Naive B cell (primary cell): Measurements from ENCODE around the gene PXK. TPM values are rescaled to one million over a fixed set of nuclear protein-coding genes. Genes with fewer than 3 reads are reported as not detected.
A peak's percentile ranks its signal among the peaks of the same experiment; 100 is the strongest.
"Not testable (repeated sequence)": the region's sequence is repeated elsewhere in the genome, so short reads cannot be mapped to it uniquely, and the experiment has no call there.

ENCODE experiments used
- ATAC-seq, 2 donors: fragments of 150-1000 bp; cut with Tn5 transposase; 2 replicates each; pipeline ENCODE4 v1.10.0; 2021; ENCODE audit warnings: low read depth in 2 of 2, mild to moderate bottlenecking in 2 of 2, moderate library complexity in 2 of 2
- DNase-seq: peaks from one replicate; pipeline ENCODE4 v3.0.0; 2022
- H3K27ac Mint-ChIP-seq, 6 donors: one replicate each; pipeline ENCODE4 v1.8.0; 2020 to 2022; ENCODE audit warnings: mild to moderate bottlenecking in 6 of 6, mixed read lengths in 6 of 6, moderate library complexity in 5 of 6, inconsistent platforms in 2 of 6
- H3K27me3 Mint-ChIP-seq, 3 donors: one replicate each; pipeline ENCODE4 v1.8.0; 2021 to 2022; ENCODE audit warnings: mixed read lengths in 3 of 3, mild to moderate bottlenecking in 1 of 3
- H3K36me3 Mint-ChIP-seq, 2 donors: one replicate each; pipeline ENCODE4 v1.8.0; 2020 to 2022; ENCODE audit warnings: mixed read lengths in 2 of 2, inconsistent platforms in 1 of 2, mild to moderate bottlenecking in 1 of 2
- H3K4me1 Mint-ChIP-seq, 3 donors: one replicate each; pipeline ENCODE4 v1.8.0; 2020 to 2022; ENCODE audit warnings: mixed read lengths in 3 of 3, inconsistent platforms in 1 of 3, mild to moderate bottlenecking in 1 of 3, moderate library complexity in 1 of 3
- H3K4me3 Mint-ChIP-seq, 8 donors: one replicate each; pipeline ENCODE4 v1.8.0; 2020 to 2022; ENCODE audit warnings: mild to moderate bottlenecking in 8 of 8, mixed read lengths in 8 of 8, moderate library complexity in 8 of 8, inconsistent platforms in 2 of 8
- H3K9me3 Mint-ChIP-seq, 7 donors: one replicate each; pipeline ENCODE4 v1.8.0; 2020 to 2022; ENCODE audit warnings: mixed read lengths in 7 of 7, mild to moderate bottlenecking in 5 of 7, inconsistent platforms in 2 of 7, moderate library complexity in 1 of 7
- polyA plus RNA-seq, 6 donors: library from polyadenylated mRNA; unstranded; fragments of 300-500 nt; fragmentation: Illumina TruSeq; gene quantifications; one replicate each; pipeline ENCODE4 v1.2.3, GENCODE V29; 2021; ENCODE audit warnings: low read depth in 6 of 6

The PXK gene
- polyA plus RNA-seq, 6 donors from 2014 or later = 88.9 to 156 (median 126) TPM

- H3K27ac Mint-ChIP-seq = peak overlapping the region in 3 of 6 donors; percentile 2 to 73 (median 13)
- DNase-seq (no peak), ATAC-seq (no peak)
- H3K4me3 Mint-ChIP-seq = no peak overlapping the region
- peaks cover 8 to 12% (median 10%) of the 10 kb centered on the region in 3 donors for H3K4me1 Mint-ChIP-seq
- peaks cover 6 to 7% of the 10 kb centered on the region in 2 donors for H3K36me3 Mint-ChIP-seq
- no peaks in the 10 kb centered on the region for H3K9me3 Mint-ChIP-seq
- H3K27me3 Mint-ChIP-seq = no peaks in the 10 kb centered on the region
Measured at GRCh38 chr3:58427661-58428361, 95.1 kb downstream of the PXK start.

DNA sequence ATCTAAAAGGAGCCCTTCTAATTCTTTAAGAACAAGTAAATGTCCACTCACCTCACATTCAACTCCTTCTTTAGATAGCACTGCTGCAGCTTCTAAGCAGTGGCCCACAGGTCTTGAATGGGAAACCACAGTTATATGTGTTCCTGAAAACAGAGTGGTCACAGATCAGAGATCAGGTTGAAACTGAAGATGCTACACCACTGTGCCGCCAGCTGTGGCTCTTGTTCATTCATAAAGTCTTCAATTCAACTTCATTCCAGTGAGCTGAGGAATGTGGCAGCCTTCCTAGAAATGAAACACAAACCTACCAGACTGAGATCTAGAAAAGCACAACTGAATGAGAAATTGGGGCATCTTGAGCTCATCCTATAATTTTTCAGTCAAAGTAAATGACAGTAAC, 97.0 kb downstream of the PXK start:
- peak overlapping the region in 1 of 6 donors; percentile 30 for H3K27ac Mint-ChIP-seq
- no peaks in the 10 kb centered on the region for H3K27me3 Mint-ChIP-seq
- no peak for DNase-seq
- no peaks in the 10 kb centered on the region for H3K9me3 Mint-ChIP-seq
- H3K4me1 Mint-ChIP-seq = peaks cover 23 to 28% (median 26%) of the 10 kb centered on the region in 3 donors
- peaks cover 0 to 7% of the 10 kb centered on the region in 2 donors for H3K36me3 Mint-ChIP-seq
- no peak for ATAC-seq
- H3K4me3 Mint-ChIP-seq = peak overlapping the region in 1 of 8 donors; percentile 53

DNA sequence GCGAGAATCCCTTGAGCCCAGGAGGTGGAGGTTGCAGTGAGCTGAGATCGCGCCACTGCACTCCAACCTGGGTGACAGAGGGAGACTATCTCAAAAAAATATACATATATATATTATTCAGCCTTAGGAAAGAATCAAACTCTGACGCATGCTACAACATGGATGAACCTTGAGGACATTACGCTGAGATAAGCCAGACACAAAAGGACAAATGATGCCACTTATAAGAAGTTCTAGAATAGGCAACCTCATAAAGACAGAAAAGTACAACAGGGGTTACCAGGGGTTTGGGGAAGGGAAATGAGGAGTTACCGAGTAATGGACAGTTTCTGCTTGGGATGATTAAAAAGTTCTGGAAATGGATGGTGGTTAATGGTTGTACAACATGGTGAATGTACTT, 100.2 kb downstream of the PXK start:
- H3K27ac Mint-ChIP-seq = peak overlapping the region; percentile 78 to 98 (median 94)
- H3K27me3 Mint-ChIP-seq = no peaks in the 10 kb centered on the region

DNA sequence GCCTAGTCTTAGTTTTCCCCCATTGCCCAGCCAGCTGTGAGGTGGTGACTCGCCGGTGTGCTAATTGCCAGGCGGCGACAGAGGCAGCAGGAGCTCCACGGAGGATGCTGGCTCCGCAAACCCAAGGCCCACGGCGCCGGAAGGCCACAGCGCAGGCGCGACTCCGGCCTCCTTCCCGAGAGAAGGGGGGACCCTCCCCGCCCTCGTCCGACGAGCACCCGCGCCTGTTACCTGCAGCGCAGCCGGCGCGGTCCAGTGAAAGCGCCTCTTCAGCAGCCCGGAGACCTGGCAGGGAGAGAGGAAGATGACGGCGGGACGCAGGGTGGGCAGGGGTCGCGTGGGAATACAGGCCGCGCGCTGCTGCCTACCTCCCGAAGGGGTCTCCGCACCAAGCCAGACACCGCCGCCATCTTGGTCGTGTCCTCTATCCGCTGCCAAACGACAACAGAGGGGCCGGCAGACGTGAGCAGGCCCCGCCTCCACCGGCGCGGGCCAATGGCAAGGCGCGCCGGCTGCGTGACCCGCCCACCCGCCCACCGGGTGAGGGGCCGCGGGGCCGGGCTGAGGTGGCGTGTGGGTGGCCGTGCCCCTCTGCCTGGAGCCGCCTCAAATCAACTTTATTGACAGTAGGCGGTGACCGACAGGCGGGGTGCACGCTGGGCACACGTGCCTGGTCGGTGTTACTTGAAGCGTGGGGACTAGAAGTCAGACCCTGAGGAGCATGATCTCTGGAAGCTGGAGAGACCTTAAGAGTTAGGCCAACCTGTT, 100.9 kb downstream of the PXK start, which contains the start of gene PDHB:
Gene PDHB (minus strand): TSS at position 433 of the 768 bp plus-strand sequence. CDS start 23 bp downstream, at position 410.
- ATAC-seq = peak; percentile 92 to 95

More for the DNA sequence above, 100.2 kb downstream of the PXK start:
- peak overlapping the region; percentile 87 to 96 (median 94) for H3K4me3 Mint-ChIP-seq
- peaks cover 23 to 33% (median 27%) of the 10 kb centered on the region in 3 donors for H3K4me1 Mint-ChIP-seq
- H3K36me3 Mint-ChIP-seq = peaks cover 0 to 7% of the 10 kb centered on the region in 2 donors
- no peak for ATAC-seq
- DNase-seq = no peak
- no peaks in the 10 kb centered on the region for H3K9me3 Mint-ChIP-seq

GRCh38 chr3:58434168-58434504, 101.4 kb downstream of the PXK start:
- Mint-ChIP-seq H3K4me1 (peaks cover 23 to 33% (median 27%) of the 10 kb centered on the region in 3 donors), H3K27me3 (no peaks in the 10 kb centered on the region), H3K4me3 (peak overlapping the region; percentile 87 to 96 (median 94)), H3K27ac (peak overlapping the region in 5 of 6 donors; percentile 75 to 92 (median 91)), H3K9me3 (no peaks in the 10 kb centered on the region), H3K36me3 (peaks cover 0 to 7% of the 10 kb centered on the region in 2 donors)
- ATAC-seq = no peak
- DNase-seq = no peak

More for the DNA sequence above, 100.9 kb downstream of the PXK start, which contains the start of gene PDHB:
- H3K27ac Mint-ChIP-seq = peak within 1 kb of the TSS; percentile 78 to 98 (median 94)
- H3K27me3 Mint-ChIP-seq = no peaks in the 10 kb centered on the region
- H3K4me3 Mint-ChIP-seq = peak within 1 kb of the TSS; percentile 87 to 96 (median 94)
- DNase-seq = peak; percentile 87
- H3K36me3 Mint-ChIP-seq = peaks cover 0 to 7% of the 10 kb centered on the region in 2 donors
- H3K9me3 Mint-ChIP-seq = no peaks in the 10 kb centered on the region
- peaks cover 23 to 33% (median 27%) of the 10 kb centered on the region in 3 donors for H3K4me1 Mint-ChIP-seq

GRCh38 chr3:58434511-58434910, 101.8 kb downstream of the PXK start:
- peaks cover 23 to 33% (median 27%) of the 10 kb centered on the region in 3 donors for H3K4me1 Mint-ChIP-seq
- H3K27me3 Mint-ChIP-seq = no peaks in the 10 kb centered on the region
- H3K27ac Mint-ChIP-seq = peak overlapping the region in 4 of 6 donors; percentile 59 to 92 (median 79)
- DNase-seq (no peak), ATAC-seq (no peak)
- peaks cover 0 to 7% of the 10 kb centered on the region in 2 donors for H3K36me3 Mint-ChIP-seq
- H3K4me3 Mint-ChIP-seq = peak overlapping the region; percentile 10 to 95 (median 90)
- no peaks in the 10 kb centered on the region for H3K9me3 Mint-ChIP-seq

DNA sequence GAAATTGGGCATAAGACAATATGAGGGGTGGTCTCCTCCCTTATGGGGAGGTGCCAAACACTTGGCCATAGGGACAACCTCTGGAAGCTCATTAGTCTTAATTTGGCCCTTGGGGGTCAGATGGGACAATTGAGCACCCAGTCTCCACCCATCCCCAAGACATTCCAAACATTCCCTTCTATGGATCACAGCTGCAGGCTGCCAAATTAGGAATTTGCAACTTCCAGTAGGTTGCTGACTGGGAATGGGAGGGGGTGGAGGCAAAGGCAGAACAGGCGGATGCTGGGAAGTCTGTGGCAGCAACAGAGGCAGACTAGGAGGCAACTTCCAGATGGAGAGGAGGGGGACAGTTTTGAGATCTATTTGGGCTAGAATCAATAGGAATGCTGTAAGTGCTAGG, 102.3 kb downstream of the PXK start:
- Mint-ChIP-seq H3K9me3 (no peaks in the 10 kb centered on the region), H3K4me3 (peak overlapping the region in 5 of 8 donors; percentile 43 to 95 (median 87)), H3K36me3 (peaks cover 0 to 7% of the 10 kb centered on the region in 2 donors), H3K27me3 (no peaks in the 10 kb centered on the region), H3K27ac (peak overlapping the region in 4 of 6 donors; percentile 52 to 78 (median 62)), H3K4me1 (peaks cover 23 to 30% (median 27%) of the 10 kb centered on the region in 3 donors)
- no peak for ATAC-seq
- no peak for DNase-seq

DNA sequence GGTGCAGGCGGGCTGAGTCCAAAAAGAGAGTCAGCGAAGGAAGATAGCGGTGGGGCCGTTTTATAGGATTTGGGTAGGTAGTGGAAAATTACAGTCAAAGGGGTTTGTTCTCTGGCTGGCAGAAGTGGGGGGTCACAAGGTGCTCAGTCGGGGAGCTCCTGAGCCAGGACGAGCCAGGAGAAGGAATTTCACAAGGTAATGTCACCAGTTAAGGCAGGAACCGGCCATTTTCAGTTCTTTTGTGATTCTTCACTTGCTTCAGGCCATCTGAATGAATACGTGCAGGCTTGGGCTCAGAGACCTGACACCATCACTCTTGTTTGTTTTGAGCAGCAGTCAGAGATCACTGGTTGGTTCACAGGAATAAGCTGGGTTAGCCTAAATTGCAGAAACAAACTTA, 104.6 kb downstream of the PXK start:
- not testable (repeated sequence) for H3K9me3 Mint-ChIP-seq, DNase-seq, ATAC-seq, H3K36me3 Mint-ChIP-seq, H3K27me3 Mint-ChIP-seq
- Mint-ChIP-seq H3K4me1 (peaks cover 16 to 26% (median 19%) of the 10 kb centered on the region in 3 donors), H3K4me3 (peak overlapping the region in 1 of 8 donors; percentile 24), H3K27ac (peak overlapping the region in 1 of 6 donors; percentile 17)

DNA sequence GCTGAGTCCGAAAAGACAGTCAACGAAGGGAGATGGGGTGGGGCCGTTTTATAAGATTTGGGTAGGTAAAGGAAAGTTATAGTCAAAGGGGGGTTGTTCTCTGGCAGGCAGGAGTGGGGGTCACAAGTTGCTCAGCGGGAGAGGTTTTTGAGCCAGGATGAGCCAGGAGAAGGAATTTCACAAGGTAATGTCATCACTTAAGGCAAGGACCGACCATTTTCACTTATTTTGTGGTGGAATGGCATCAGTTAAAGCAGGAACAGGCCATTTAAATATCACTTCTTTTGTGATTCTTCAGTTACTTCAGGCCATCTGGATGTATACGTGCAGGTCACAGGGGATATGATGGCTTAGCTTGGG, 108.3 kb downstream of the PXK start:
- DNase-seq, ATAC-seq, H3K36me3 Mint-ChIP-seq, H3K9me3 Mint-ChIP-seq, H3K27me3 Mint-ChIP-seq, H3K4me3 Mint-ChIP-seq, H3K4me1 Mint-ChIP-seq: not testable (repeated sequence)
- H3K27ac Mint-ChIP-seq = peak overlapping the region in 2 of 6 donors; percentile 23 to 45

DNA sequence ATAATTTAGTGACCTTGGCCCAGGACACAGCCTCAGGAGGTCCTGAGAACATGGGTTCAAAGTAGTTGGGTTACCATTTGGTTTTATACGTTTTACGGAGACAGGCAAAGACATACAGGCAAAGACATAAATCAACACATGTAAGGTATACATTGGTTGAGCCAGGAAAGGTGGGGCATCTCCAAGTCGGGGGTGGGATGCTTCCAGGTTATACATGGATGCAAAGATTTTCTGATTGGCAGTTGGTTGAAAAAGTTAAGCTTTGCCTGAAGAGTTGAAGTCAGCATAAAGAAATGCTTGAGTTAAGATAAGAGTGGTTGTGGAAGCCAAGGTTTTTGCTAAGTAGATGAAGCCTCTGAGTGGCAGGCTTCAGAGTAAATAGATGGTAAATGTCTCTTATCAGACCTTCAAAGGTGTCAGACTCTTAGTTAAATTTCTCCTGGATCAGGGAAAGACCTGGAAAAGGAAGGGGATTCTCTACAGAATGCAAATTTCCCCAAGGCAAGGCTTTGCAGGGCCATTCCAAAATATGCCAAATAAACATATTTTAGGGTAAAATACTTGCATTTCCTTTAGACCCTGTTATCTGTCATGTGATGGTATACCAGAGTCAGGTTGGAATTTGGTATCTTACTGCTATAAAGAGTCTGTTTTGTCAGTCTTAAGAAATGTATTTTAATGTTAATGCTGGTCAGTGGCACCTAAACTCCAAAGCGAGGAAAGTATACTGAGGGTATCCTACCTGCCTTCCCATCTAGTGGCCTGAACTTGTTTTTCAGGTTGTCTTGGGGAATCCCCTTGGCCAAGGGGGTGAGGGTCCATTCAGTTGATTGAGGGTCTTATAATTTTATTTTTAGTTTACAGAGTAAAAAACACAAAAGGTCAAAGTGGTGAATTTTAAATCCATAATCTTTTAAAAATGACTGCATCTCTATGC, 109.1 kb downstream of the PXK start:
- no peak for ATAC-seq
- no peak overlapping the region for H3K27ac Mint-ChIP-seq
- H3K4me3 Mint-ChIP-seq = no peak overlapping the region

GRCh38 chr3:58452176-58452575, 119.5 kb downstream of the PXK start:
- H3K4me3 Mint-ChIP-seq = no peak overlapping the region
- ATAC-seq (no peak), DNase-seq (no peak)
- H3K4me1 Mint-ChIP-seq = peaks cover 0 to 4% (median 2%) of the 10 kb centered on the region in 3 donors
- peak overlapping the region in 1 of 6 donors; percentile 28 for H3K27ac Mint-ChIP-seq
- H3K27me3 Mint-ChIP-seq = peaks cover 0 to 4% (median 0%) of the 10 kb centered on the region in 3 donors
- peaks cover 0 to 40% (median 25%) of the 10 kb centered on the region in 7 donors for H3K9me3 Mint-ChIP-seq
- H3K36me3 Mint-ChIP-seq = peaks cover 16 to 30% of the 10 kb centered on the region in 2 donors

More for the DNA sequence above, 109.1 kb downstream of the PXK start:
- no peaks in the 10 kb centered on the region for H3K27me3 Mint-ChIP-seq
- H3K4me1 Mint-ChIP-seq = no peaks in the 10 kb centered on the region
- H3K36me3 Mint-ChIP-seq = no peaks in the 10 kb centered on the region
- no peak for DNase-seq
- no peaks in the 10 kb centered on the region for H3K9me3 Mint-ChIP-seq

DNA sequence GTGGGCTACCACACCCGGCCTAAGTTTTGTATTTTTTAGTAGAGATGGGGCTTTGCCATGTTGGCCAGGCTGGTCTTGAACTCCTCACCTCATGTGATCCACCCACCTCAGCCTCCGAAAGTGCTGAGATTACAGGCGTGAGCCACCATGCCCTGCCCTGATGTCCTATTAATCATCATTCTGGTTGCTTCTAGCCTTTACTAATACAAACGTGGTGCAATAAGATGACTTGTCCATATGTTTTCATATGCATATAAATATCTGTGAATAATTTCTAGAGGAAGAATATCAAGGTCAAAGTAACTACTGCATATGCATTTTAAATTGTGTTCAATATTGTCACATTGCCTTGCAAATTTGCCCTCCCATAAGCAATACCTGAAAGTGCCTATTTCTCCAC, 126.5 kb downstream of the PXK start:
- peaks cover 0 to 27% (median 22%) of the 10 kb centered on the region in 7 donors for H3K9me3 Mint-ChIP-seq
- H3K4me3 Mint-ChIP-seq = peak overlapping the region in 1 of 8 donors; percentile 70
- H3K36me3 Mint-ChIP-seq = peaks cover 11 to 17% of the 10 kb centered on the region in 2 donors
- ATAC-seq (no peak), DNase-seq (no peak)
- peaks cover 6 to 8% (median 6%) of the 10 kb centered on the region in 3 donors for H3K4me1 Mint-ChIP-seq
- no peak overlapping the region for H3K27ac Mint-ChIP-seq
- peaks cover 0 to 4% (median 0%) of the 10 kb centered on the region in 3 donors for H3K27me3 Mint-ChIP-seq
